Suppressor macrophage (primary cell): Measurements from ENCODE around the gene EXD3.
"Not testable (repeated sequence)": the region's sequence is repeated elsewhere in the genome, so short reads cannot be mapped to it uniquely, and the experiment has no call there.

Source experiments
- DNase-seq, 4 experiments: peaks; one replicate each; pipeline ENCODE4 v3.0.0-alpha.2; 2020 to 2022

Gene EXD3

GRCh38 chr9:137268538-137269201 is 154.3 kb downstream of the EXD3 start:
- peak in 3 of 4 experiments; percentile 18 to 37 (median 26) for DNase-seq

GRCh38 chr9:137267933-137268355 is 155.0 kb downstream of the EXD3 start:
- peak in 1 of 4 experiments; percentile 2 for DNase-seq

- peak in 1 of 4 experiments; percentile 1 for DNase-seq
These were observed 156.1 kb downstream of the EXD3 start for GRCh38 chr9:137266585-137267453.

- peak in 1 of 4 experiments; percentile 0 for DNase-seq
These were observed 156.8 kb downstream of the EXD3 start for GRCh38 chr9:137266162-137266527.

GRCh38 chr9:137265496-137266161 is 157.3 kb downstream of the EXD3 start:
- DNase-seq = no peak

GRCh38 chr9:137264067-137264466 is 158.9 kb downstream of the EXD3 start:
- DNase-seq = no peak

GRCh38 chr9:137263506-137263905 is 159.5 kb downstream of the EXD3 start:
- no peak for DNase-seq

- no peak for DNase-seq
These were observed 160.1 kb downstream of the EXD3 start for GRCh38 chr9:137262909-137263285.

- not testable (repeated sequence) for DNase-seq
These were observed 160.6 kb downstream of the EXD3 start for GRCh38 chr9:137262173-137262908.
